Sigmoid colon (tissue), 7 donors: ENCODE data around the gene BCAN. TPM values are rescaled to one million over a fixed set of nuclear protein-coding genes. Genes with fewer than 3 reads are reported as not detected.

Experiments used
- DNase-seq: peaks from one replicate; pipeline ENCODE4 v3.0.0-alpha.2; 2019
- H3K27ac ChIP-seq, 4 donors: fragments of 200-600 bp; sonication (generic); one replicate each; pipeline ENCODE4 v1.5.1; 2016 to 2019; ENCODE audit warnings: mild to moderate bottlenecking in 1 of 4
- H3K27me3 ChIP-seq, 3 donors: fragments of 200-600 bp; sonication (generic); one replicate each; pipeline ENCODE4 v1.5.1; 2019; ENCODE audit warnings: mild to moderate bottlenecking in 1 of 3
- H3K36me3 ChIP-seq, 4 donors: fragments of 200-600 bp; sonication (generic); one replicate each; pipeline ENCODE4 v1.5.1; 2016 to 2019
- H3K4me1 ChIP-seq, 4 donors: fragments of 200-600 bp; sonication (generic); one replicate each; pipeline ENCODE4 v1.5.1; 2017 to 2019
- H3K4me3 ChIP-seq, 4 donors: fragments of 200-600 bp; sonication (generic); one replicate each; pipeline ENCODE4 v1.5.1; 2017 to 2019; ENCODE audit warnings: mild to moderate bottlenecking in 2 of 4, moderate library complexity in 1 of 4
- H3K9me3 ChIP-seq, 4 donors: fragments of 200-600 bp in 3 of 4; sonication (generic) in 3 of 4; one replicate each; pipeline versions ENCODE4 v1.5.1 to v1.6.1; 2013 to 2019
- EP300 ChIP-seq, 4 donors: sonication (generic); formaldehyde crosslinking; IDR thresholded peaks; one replicate each; pipeline ENCODE4 v1.6.1; 2017; ENCODE audit warnings: antibody characterized with exemption in 4 of 4
- POLR2A ChIP-seq, 2 donors: fragments of 450-650 bp; IDR thresholded peaks; one replicate each; pipeline ENCODE4 v1.6.1; 2016; ENCODE audit warnings: antibody characterized with exemption in 2 of 2, mild to moderate bottlenecking in 2 of 2, moderate library complexity in 2 of 2
- POLR2AphosphoS5 ChIP-seq, 4 donors: sonication (generic); formaldehyde crosslinking; IDR thresholded peaks; one replicate each; pipeline ENCODE4 v1.6.1; 2017; ENCODE audit warnings: antibody characterized with exemption in 4 of 4
- WGBS, 2 donors: extraction: QIAGEN DNeasy Blood & Tissue Kit; methylation state at CpG; one replicate each; pipeline ENCODE4 v1.1.7; 2013; 5-methylcytosine and 5-hydroxymethylcytosine counted together
- intact Hi-C: fragments of 100-400 bp; cut with DNase I; formaldehyde crosslinking; loops from one replicate; pipeline ENCODE4 v1.15.1; 2023
- polyA plus RNA-seq, 3 donors: library from polyadenylated mRNA; stranded (reverse); fragments of 200-250 nt; gene quantifications; one replicate each; pipeline ENCODE4 v1.2.3, GENCODE V29; 2013
- total RNA-seq, 4 donors: library from RNA; depleted of rRNA; stranded (reverse); fragments of >200 nt; gene quantifications; one replicate each; pipeline ENCODE4 v1.1.0, GENCODE V29; 2016
- TF ChIP-seq, protein P1 (sequence below), 4 experiments: fragments of 450-650 bp in 3 of 4; fragments of 200-600 bp in 1 of 4; IDR thresholded peaks; one replicate each; pipeline ENCODE4 v1.5.1; 2016 to 2019; ENCODE audit warnings: antibody characterized with exemption in 4 of 4, mild to moderate bottlenecking in 3 of 4, moderate library complexity in 2 of 4
- donor health status: healthy with polysubstance abuse.
- donor health status: Bipolar disorder and iron deficiency.
- donor health status: healthy.

BCAN gene
- total and polyA plus RNA-seq, 7 donors = 0.12 to 2.9 (median 2.1) TPM; not detected in 3

DNA sequence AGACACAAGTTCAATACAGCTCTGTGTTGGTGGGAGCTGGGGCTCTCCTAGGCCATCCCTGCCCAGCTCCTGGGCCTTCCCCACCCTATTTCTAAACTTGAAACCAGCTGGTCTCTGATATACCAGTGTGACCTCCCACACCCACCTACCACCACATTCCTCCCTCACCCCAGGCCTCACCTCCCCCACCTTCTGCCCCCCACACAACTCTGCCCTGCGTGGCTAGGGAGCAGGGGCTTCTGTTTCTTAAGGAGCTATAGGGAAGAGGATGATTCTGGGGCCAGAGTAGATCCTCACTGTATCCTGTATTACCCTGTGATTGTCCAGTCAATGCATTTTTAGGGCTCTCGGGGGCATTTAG lies 18.8 kb downstream of the BCAN start:
- WGBS, 2 donors = 31 to 52% methylated on average over 2 of the region's 2 CpGs
- DNase-seq = no peak
- TF ChIP-seq EP300 (IDR thresholded peaks at IDR 0.05) = no peak
- TF ChIP-seq POLR2A (IDR thresholded peaks at IDR 0.05) = no peak
- TF ChIP-seq, protein P1, sequence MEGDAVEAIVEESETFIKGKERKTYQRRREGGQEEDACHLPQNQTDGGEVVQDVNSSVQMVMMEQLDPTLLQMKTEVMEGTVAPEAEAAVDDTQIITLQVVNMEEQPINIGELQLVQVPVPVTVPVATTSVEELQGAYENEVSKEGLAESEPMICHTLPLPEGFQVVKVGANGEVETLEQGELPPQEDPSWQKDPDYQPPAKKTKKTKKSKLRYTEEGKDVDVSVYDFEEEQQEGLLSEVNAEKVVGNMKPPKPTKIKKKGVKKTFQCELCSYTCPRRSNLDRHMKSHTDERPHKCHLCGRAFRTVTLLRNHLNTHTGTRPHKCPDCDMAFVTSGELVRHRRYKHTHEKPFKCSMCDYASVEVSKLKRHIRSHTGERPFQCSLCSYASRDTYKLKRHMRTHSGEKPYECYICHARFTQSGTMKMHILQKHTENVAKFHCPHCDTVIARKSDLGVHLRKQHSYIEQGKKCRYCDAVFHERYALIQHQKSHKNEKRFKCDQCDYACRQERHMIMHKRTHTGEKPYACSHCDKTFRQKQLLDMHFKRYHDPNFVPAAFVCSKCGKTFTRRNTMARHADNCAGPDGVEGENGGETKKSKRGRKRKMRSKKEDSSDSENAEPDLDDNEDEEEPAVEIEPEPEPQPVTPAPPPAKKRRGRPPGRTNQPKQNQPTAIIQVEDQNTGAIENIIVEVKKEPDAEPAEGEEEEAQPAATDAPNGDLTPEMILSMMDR (IDR thresholded peaks at IDR 0.05) = no peak
- no peak for TF ChIP-seq POLR2AphosphoS5 (IDR thresholded peaks at IDR 0.05)
- Histone ChIP-seq H3K9me3 (no peaks in the 10 kb centered on the region), H3K27ac (peak overlapping the region; percentile 77 to 86 (median 80)), H3K36me3 (no peaks in the 10 kb centered on the region), H3K27me3 (no peaks in the 10 kb centered on the region), H3K4me3 (peak overlapping the region in 1 of 4 donors; percentile 1), H3K4me1 (peaks cover 0 to 89% (median 82%) of the 10 kb centered on the region in 4 donors)
- intact Hi-C loops = loop anchor here (1.0 kb wide), 1 partner anchor 18 kb away; no protein-coding TSS in a partner anchor

DNA sequence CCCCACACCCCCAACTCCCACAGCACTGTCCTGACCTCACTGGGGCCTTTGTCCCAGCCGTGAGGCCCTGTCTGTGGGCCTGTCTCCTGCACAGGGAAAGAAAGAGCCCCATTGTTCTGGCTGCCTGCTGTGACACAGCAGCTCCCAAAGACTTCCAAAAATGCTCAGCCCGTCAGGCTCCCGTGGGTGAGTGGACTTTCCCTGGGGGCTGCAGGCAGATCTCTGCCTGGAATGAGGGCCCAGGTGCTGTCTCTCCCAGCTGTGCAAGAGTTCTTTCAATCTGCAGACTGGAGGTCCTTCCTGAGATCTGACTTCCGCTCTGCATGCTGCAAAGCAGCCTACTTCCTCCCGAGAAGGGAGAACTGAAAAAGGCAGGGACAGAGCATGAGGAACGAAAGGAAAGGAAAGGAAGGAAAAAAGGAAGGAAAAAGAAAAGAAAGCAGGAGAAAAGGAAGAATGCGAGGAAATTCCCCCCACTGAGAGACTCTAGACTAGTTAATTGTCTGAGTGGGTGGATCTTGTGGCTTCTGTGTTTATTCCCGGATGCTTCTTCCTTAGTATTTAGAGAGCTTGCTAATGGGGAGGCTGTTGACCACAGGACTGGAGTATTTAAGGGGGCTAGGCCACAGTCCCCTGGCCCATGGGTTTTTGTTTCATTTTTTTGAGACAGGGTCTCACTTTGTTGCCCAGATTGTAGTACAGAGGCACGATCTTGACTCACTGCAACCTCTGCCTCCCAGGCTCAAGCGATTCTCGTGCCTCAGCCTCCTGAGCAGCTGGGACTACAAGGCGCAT lies 20.3 kb downstream of the BCAN start:
- TF ChIP-seq, protein P1 (IDR thresholded peaks at IDR 0.05) = no peak
- TF ChIP-seq POLR2A (IDR thresholded peaks at IDR 0.05) = no peak
- TF ChIP-seq POLR2AphosphoS5 (IDR thresholded peaks at IDR 0.05) = no peak
- TF ChIP-seq EP300 (IDR thresholded peaks at IDR 0.05) = no peak
- Histone ChIP-seq H3K9me3 (no peaks in the 10 kb centered on the region), H3K27me3 (no peaks in the 10 kb centered on the region), H3K4me3 (no peak overlapping the region), H3K4me1 (peaks cover 0 to 88% (median 83%) of the 10 kb centered on the region in 4 donors), H3K27ac (peak overlapping the region; percentile 77 to 86 (median 80)), H3K36me3 (no peaks in the 10 kb centered on the region)
- no peak for DNase-seq
- WGBS, 2 donors = 59 to 72% methylated on average over 12 of the region's 12 CpGs
- intact Hi-C loops = no loop called here

DNA sequence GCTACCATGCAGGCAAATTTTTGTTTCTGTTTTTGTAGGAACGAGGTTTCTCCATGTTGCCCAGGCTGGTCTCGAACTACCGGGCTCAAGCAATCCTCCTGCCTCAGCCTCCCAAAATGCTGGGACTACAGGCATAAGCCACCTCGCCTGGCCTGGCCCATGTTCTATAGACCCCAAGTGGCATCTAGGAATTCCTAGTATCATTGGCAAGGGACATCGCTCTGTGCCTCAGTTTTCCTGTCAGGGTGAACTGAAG lies 20.8 kb downstream of the BCAN start:
- intact Hi-C loops = no loop called here
- no peaks in the 10 kb centered on the region for H3K36me3 ChIP-seq
- H3K4me1 ChIP-seq = peaks cover 0 to 90% (median 84%) of the 10 kb centered on the region in 4 donors
- WGBS, 2 donors = 91% methylated on average over 5 of the region's 5 CpGs
- H3K4me3 ChIP-seq = no peak overlapping the region
- no peak for TF ChIP-seq POLR2AphosphoS5 (IDR thresholded peaks at IDR 0.05)
- TF ChIP-seq EP300 (IDR thresholded peaks at IDR 0.05) = no peak
- no peak for TF ChIP-seq POLR2A (IDR thresholded peaks at IDR 0.05)
- TF ChIP-seq, protein P1 (IDR thresholded peaks at IDR 0.05) = no peak
- peak overlapping the region; percentile 77 to 86 (median 80) for H3K27ac ChIP-seq
- no peaks in the 10 kb centered on the region for H3K9me3 ChIP-seq
- DNase-seq = no peak
- H3K27me3 ChIP-seq = no peaks in the 10 kb centered on the region

DNA sequence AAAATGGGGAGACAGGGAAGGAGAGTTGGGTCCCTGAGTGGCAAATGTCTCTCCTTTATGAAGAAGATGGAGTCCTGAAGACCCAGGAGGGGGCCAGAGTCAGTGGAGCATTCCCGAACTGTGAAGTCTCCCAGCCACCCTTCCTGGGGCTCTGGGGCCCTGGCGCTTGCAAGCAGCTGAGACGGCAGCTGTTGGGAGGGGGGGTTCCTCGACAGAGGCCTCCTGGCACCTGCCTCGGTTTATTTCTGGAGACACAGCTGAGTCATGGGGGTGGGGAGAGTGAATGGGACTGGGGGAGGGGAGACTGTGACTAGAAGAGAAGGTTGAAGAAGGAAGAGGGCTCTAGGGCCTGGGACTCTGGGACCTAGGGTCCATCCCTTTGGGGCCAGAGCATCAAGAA lies 21.3 kb downstream of the BCAN start:
- Histone ChIP-seq H3K4me3 (no peak overlapping the region), H3K9me3 (no peaks in the 10 kb centered on the region), H3K27ac (peak overlapping the region; percentile 77 to 86 (median 80)), H3K36me3 (no peaks in the 10 kb centered on the region), H3K4me1 (peaks cover 0 to 91% (median 85%) of the 10 kb centered on the region in 4 donors), H3K27me3 (no peaks in the 10 kb centered on the region)
- WGBS, 2 donors = 43 to 72% methylated on average over 5 of the region's 5 CpGs
- intact Hi-C loops = no loop called here
- peak; percentile 82 for DNase-seq
- TF ChIP-seq, protein P1 (IDR thresholded peaks at IDR 0.05) = no peak
- no peak for TF ChIP-seq POLR2AphosphoS5 (IDR thresholded peaks at IDR 0.05)
